HG02759 (cell line): ENCODE data around the gene ANXA9.

Experiments used
- ATAC-seq: cut with Tn5 transposase; IDR thresholded peaks from one replicate; pipeline ENCODE4 v1.9.1; 2021; ENCODE audit warnings: mild to moderate bottlenecking, moderate library complexity; ENCODE audit not compliant: unreplicated experiment

Gene ANXA9

GRCh38 chr1:150973836-150974579 is 8.1 kb upstream of the ANXA9 start:
- ATAC-seq, result peak; percentile 47

- peak; percentile 56 for ATAC-seq
Measured at GRCh38 chr1:150974580-150975478, 7.3 kb upstream of the ANXA9 start, which contains the start of gene CERS2. TSS of gene CERS2 (minus strand) at chr1:150974835. CDS start at chr1:150969090, 5,745 bp downstream.

- no peak for ATAC-seq
Measured at GRCh38 chr1:150976401-150976821, 5.7 kb upstream of the ANXA9 start.

GRCh38 chr1:150976879-150977694 is 5.0 kb upstream of the ANXA9 start:
- no peak for ATAC-seq

GRCh38 chr1:150979092-150980056 is 2.7 kb upstream of the ANXA9 start:
- ATAC-seq, result peak; percentile 41

GRCh38 chr1:150981177-150981804 is 801 bp upstream of the ANXA9 start:
- no peak for ATAC-seq

GRCh38 chr1:150985179-150985825 is 3.2 kb downstream of the ANXA9 start:
- no peak for ATAC-seq

- ATAC-seq, result no peak
Measured at GRCh38 chr1:150987924-150988323, 5.8 kb downstream of the ANXA9 start.

- no peak for ATAC-seq
Measured at GRCh38 chr1:150992626-150993025, 10.5 kb downstream of the ANXA9 start.

- ATAC-seq, result no peak
Measured at GRCh38 chr1:150994248-150994647, 12.2 kb downstream of the ANXA9 start.

- no peak for ATAC-seq
Measured at GRCh38 chr1:150995460-150995859, 13.4 kb downstream of the ANXA9 start.

- no peak for ATAC-seq
Measured at GRCh38 chr1:150995896-150996295, 13.8 kb downstream of the ANXA9 start.

GRCh38 chr1:150997126-150997872 is 15.2 kb downstream of the ANXA9 start:
- no peak for ATAC-seq

GRCh38 chr1:150997949-150998348 is 15.9 kb downstream of the ANXA9 start:
- no peak for ATAC-seq

- no peak for ATAC-seq
Measured at GRCh38 chr1:150999051-150999674, 17.1 kb downstream of the ANXA9 start.

- no peak for ATAC-seq
Measured at GRCh38 chr1:150999926-151000325, 17.8 kb downstream of the ANXA9 start.

- ATAC-seq, result no peak
Measured at GRCh38 chr1:151000408-151000807, 18.3 kb downstream of the ANXA9 start.

- no peak for ATAC-seq
Measured at GRCh38 chr1:151001602-151002001, 19.5 kb downstream of the ANXA9 start.
